ENCODE data around the gene RTL5. TPM values are rescaled to one million over a fixed set of nuclear protein-coding genes. Genes with fewer than 3 reads are reported as not detected.

RTL5 gene
- total RNA-seq, 1 donor: 0.73 TPM

GRCh38 chrX:72105436-72105835, 26.3 kb downstream of the RTL5 start:
- Histone ChIP-seq H3K9me3 (ENCODE audit: low read depth, low read length) (no peaks in the 10 kb centered on the region), H3K27me3 (ENCODE audit: insufficient read depth, low read length) (no peaks in the 10 kb centered on the region), H3K4me1 (ENCODE audit: insufficient read depth, low read length) (peaks cover 86% of the 10 kb centered on the region), H3K4me3 (ENCODE audit: low read length) (no peak overlapping the region)

GRCh38 chrX:72102760-72103159, 29.0 kb downstream of the RTL5 start:
- Histone ChIP-seq H3K27me3 (ENCODE audit: insufficient read depth, low read length) (no peaks in the 10 kb centered on the region), H3K4me3 (ENCODE audit: low read length) (no peak overlapping the region), H3K4me1 (ENCODE audit: insufficient read depth, low read length) (peaks cover 82% of the 10 kb centered on the region), H3K9me3 (ENCODE audit: low read depth, low read length) (no peaks in the 10 kb centered on the region)

- peak overlapping the region; percentile 56 for H3K4me3 ChIP-seq (ENCODE audit: low read length)
- H3K4me1 ChIP-seq (ENCODE audit: insufficient read depth, low read length): peaks cover 82% of the 10 kb centered on the region
- no peaks in the 10 kb centered on the region for H3K9me3 ChIP-seq (ENCODE audit: low read depth, low read length)
Measured at GRCh38 chrX:72102126-72102525, 29.6 kb downstream of the RTL5 start.

GRCh38 chrX:72101597-72102037, 30.1 kb downstream of the RTL5 start:
- Histone ChIP-seq H3K27me3 (ENCODE audit: insufficient read depth, low read length) (no peaks in the 10 kb centered on the region), H3K9me3 (ENCODE audit: low read depth, low read length) (no peaks in the 10 kb centered on the region), H3K4me1 (ENCODE audit: insufficient read depth, low read length) (peaks cover 87% of the 10 kb centered on the region), H3K4me3 (ENCODE audit: low read length) (peak overlapping the region; percentile 56)

More at GRCh38 chrX:72102126-72102525, 29.6 kb downstream of the RTL5 start:
- H3K27me3 ChIP-seq (ENCODE audit: insufficient read depth, low read length): no peaks in the 10 kb centered on the region

- Histone ChIP-seq H3K4me3 (ENCODE audit: low read length) (peak overlapping the region; percentile 56), H3K27me3 (ENCODE audit: insufficient read depth, low read length) (no peaks in the 10 kb centered on the region), H3K9me3 (ENCODE audit: low read depth, low read length) (no peaks in the 10 kb centered on the region), H3K4me1 (ENCODE audit: insufficient read depth, low read length) (peaks cover 88% of the 10 kb centered on the region)
Measured at GRCh38 chrX:72100824-72101351, 30.8 kb downstream of the RTL5 start.

- Histone ChIP-seq H3K4me3 (ENCODE audit: low read length) (no peak overlapping the region), H3K4me1 (ENCODE audit: insufficient read depth, low read length) (peaks cover 88% of the 10 kb centered on the region), H3K27me3 (ENCODE audit: insufficient read depth, low read length) (no peaks in the 10 kb centered on the region), H3K9me3 (ENCODE audit: low read depth, low read length) (no peaks in the 10 kb centered on the region)
Measured at GRCh38 chrX:72100051-72100755, 31.5 kb downstream of the RTL5 start.

GRCh38 chrX:72097098-72097497, 34.6 kb downstream of the RTL5 start:
- Histone ChIP-seq H3K27me3 (ENCODE audit: insufficient read depth, low read length) (no peaks in the 10 kb centered on the region), H3K4me3 (ENCODE audit: low read length) (no peak overlapping the region), H3K4me1 (ENCODE audit: insufficient read depth, low read length) (peaks cover 69% of the 10 kb centered on the region), H3K9me3 (ENCODE audit: low read depth, low read length) (no peaks in the 10 kb centered on the region)

- Histone ChIP-seq H3K4me1 (ENCODE audit: insufficient read depth, low read length) (peaks cover 54% of the 10 kb centered on the region), H3K4me3 (ENCODE audit: low read length) (no peak overlapping the region), H3K27me3 (ENCODE audit: insufficient read depth, low read length) (no peaks in the 10 kb centered on the region), H3K9me3 (ENCODE audit: low read depth, low read length) (no peaks in the 10 kb centered on the region)
Measured at GRCh38 chrX:72095370-72095769, 36.3 kb downstream of the RTL5 start.

GRCh38 chrX:72094894-72095293, 36.8 kb downstream of the RTL5 start:
- Histone ChIP-seq H3K4me3 (ENCODE audit: low read length) (no peak overlapping the region), H3K27me3 (ENCODE audit: insufficient read depth, low read length) (no peaks in the 10 kb centered on the region)

GRCh38 chrX:72089254-72089653, 42.5 kb downstream of the RTL5 start:
- peaks cover under 1% of the 10 kb centered on the region for H3K4me1 ChIP-seq (ENCODE audit: insufficient read depth, low read length)
- no peaks in the 10 kb centered on the region for H3K27me3 ChIP-seq (ENCODE audit: insufficient read depth, low read length)
- H3K9me3 ChIP-seq (ENCODE audit: low read depth, low read length): no peaks in the 10 kb centered on the region
- no peak overlapping the region for H3K4me3 ChIP-seq (ENCODE audit: low read length)

More at GRCh38 chrX:72094894-72095293, 36.8 kb downstream of the RTL5 start:
- no peaks in the 10 kb centered on the region for H3K9me3 ChIP-seq (ENCODE audit: low read depth, low read length)
- peaks cover 49% of the 10 kb centered on the region for H3K4me1 ChIP-seq (ENCODE audit: insufficient read depth, low read length)

GRCh38 chrX:72088761-72089160, 43.0 kb downstream of the RTL5 start:
- Histone ChIP-seq H3K27me3 (ENCODE audit: insufficient read depth, low read length) (no peaks in the 10 kb centered on the region), H3K4me1 (ENCODE audit: insufficient read depth, low read length) (no peaks in the 10 kb centered on the region), H3K4me3 (ENCODE audit: low read length) (no peak overlapping the region), H3K9me3 (ENCODE audit: low read depth, low read length) (no peaks in the 10 kb centered on the region)

GRCh38 chrX:72086995-72087394, 44.7 kb downstream of the RTL5 start:
- Histone ChIP-seq H3K27me3 (ENCODE audit: insufficient read depth, low read length) (no peaks in the 10 kb centered on the region), H3K9me3 (ENCODE audit: low read depth, low read length) (no peaks in the 10 kb centered on the region), H3K4me3 (ENCODE audit: low read length) (no peak overlapping the region), H3K4me1 (ENCODE audit: insufficient read depth, low read length) (no peaks in the 10 kb centered on the region)

- Histone ChIP-seq H3K4me3 (ENCODE audit: low read length) (no peak overlapping the region), H3K9me3 (ENCODE audit: low read depth, low read length) (no peaks in the 10 kb centered on the region), H3K27me3 (ENCODE audit: insufficient read depth, low read length) (no peaks in the 10 kb centered on the region), H3K4me1 (ENCODE audit: insufficient read depth, low read length) (peaks cover 25% of the 10 kb centered on the region)
Measured at GRCh38 chrX:72084114-72084513, 47.6 kb downstream of the RTL5 start.

- Histone ChIP-seq H3K9me3 (ENCODE audit: low read depth, low read length) (no peaks in the 10 kb centered on the region), H3K27me3 (ENCODE audit: insufficient read depth, low read length) (no peaks in the 10 kb centered on the region), H3K4me3 (ENCODE audit: low read length) (no peak overlapping the region), H3K4me1 (ENCODE audit: insufficient read depth, low read length) (peaks cover 33% of the 10 kb centered on the region)
Measured at GRCh38 chrX:72083291-72083690, 48.4 kb downstream of the RTL5 start.

GRCh38 chrX:72081605-72082320, 50.0 kb downstream of the RTL5 start:
- Histone ChIP-seq H3K27me3 (ENCODE audit: insufficient read depth, low read length) (no peaks in the 10 kb centered on the region), H3K9me3 (ENCODE audit: low read depth, low read length) (no peaks in the 10 kb centered on the region), H3K4me1 (ENCODE audit: insufficient read depth, low read length) (peaks cover 40% of the 10 kb centered on the region), H3K4me3 (ENCODE audit: low read length) (no peak overlapping the region)

Data from mononuclear cell (primary cell).